HG02973 (cell line): Measurements from ENCODE around the gene UTP4.
"Not testable (repeated sequence)": the region's sequence is repeated elsewhere in the genome, so short reads cannot be mapped to it uniquely, and the experiment has no call there.

Experiments
- ATAC-seq: cut with Tn5 transposase; IDR thresholded peaks from one replicate; pipeline ENCODE4 v1.9.1; 2021; ENCODE audit warnings: moderate library complexity; ENCODE audit not compliant: unreplicated experiment

UTP4 gene

DNA sequence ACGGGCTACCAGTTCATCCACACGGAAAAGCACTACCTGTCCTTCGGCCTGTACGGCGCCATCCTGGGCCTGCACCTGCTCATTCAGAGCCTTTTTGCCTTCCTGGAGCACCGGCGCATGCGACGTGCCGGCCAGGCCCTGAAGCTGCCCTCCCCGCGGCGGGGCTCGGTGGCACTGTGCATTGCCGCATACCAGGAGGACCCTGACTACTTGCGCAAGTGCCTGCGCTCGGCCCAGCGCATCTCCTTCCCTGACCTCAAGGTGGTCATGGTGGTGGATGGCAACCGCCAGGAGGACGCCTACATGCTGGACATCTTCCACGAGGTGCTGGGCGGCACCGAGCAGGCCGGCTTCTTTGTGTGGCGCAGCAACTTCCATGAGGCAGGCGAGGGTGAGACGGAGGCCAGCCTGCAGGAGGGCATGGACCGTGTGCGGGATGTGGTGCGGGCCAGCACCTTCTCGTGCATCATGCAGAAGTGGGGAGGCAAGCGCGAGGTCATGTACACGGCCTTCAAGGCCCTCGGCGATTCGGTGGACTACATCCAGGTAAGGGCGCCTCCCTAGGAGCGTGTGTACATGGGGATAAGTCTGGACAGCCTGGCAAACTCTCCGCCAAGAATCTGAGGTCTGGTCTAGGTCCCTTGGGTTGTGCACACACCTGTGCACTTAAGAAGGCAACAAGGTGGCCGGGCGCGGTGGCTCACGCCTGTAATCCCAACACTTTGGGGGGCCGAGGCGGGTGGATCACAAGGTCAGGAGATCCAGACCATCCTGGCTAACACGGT is 22.8 kb upstream of the UTP4 start:
- no peak for ATAC-seq

DNA sequence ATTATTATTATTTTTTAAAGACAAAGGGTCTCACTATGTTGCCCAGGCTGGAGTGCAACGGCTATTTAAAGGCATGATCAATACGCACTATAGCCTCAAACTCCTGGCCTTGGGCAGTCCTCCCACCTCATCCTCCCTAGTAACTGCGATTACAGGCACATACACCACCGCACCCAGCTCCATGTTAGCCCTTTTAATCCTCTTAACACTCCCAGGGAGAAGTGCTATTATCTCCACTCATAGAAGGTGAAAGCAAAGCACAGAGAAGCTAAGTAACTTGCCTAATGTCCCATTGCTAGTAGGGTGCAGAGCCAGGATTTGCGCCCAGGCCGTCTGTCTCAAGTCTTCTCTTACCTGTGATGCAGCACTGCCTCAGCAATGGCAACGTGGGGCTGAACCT is 22.0 kb upstream of the UTP4 start:
- ATAC-seq: no peak

- ATAC-seq: no peak
Observed at GRCh38 chr16:69111216-69111875, 21.1 kb upstream of the UTP4 start.

GRCh38 chr16:69111876-69112230 is 20.6 kb upstream of the UTP4 start:
- ATAC-seq: no peak

GRCh38 chr16:69112285-69113129 is 19.9 kb upstream of the UTP4 start:
- ATAC-seq: no peak

DNA sequence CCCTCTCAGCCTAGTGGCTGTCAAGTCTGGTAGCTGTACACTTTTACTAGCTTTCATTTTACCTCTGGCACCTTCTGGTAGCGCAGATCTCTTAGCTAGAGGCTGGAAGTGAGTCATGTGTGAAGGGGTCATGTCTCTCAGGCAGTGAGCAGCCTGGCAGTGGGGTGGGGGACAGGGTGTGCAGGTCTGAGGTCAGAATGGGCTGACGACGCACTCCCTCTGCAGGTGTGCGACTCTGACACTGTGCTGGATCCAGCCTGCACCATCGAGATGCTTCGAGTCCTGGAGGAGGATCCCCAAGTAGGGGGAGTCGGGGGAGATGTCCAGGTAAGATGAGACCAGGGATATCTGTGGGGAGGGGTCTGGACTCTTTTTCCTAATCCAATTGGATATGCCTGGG is 19.2 kb upstream of the UTP4 start:
- no peak for ATAC-seq

DNA sequence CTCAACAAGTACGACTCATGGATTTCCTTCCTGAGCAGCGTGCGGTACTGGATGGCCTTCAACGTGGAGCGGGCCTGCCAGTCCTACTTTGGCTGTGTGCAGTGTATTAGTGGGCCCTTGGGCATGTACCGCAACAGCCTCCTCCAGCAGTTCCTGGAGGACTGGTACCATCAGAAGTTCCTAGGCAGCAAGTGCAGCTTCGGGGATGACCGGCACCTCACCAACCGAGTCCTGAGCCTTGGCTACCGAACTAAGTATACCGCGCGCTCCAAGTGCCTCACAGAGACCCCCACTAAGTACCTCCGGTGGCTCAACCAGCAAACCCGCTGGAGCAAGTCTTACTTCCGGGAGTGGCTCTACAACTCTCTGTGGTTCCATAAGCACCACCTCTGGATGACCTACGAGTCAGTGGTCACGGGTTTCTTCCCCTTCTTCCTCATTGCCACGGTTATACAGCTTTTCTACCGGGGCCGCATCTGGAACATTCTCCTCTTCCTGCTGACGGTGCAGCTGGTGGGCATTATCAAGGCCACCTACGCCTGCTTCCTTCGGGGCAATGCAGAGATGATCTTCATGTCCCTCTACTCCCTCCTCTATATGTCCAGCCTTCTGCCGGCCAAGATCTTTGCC is 18.0 kb upstream of the UTP4 start:
- ATAC-seq: no peak

- no peak for ATAC-seq
Observed at GRCh38 chr16:69114976-69115355, 17.5 kb upstream of the UTP4 start.

DNA sequence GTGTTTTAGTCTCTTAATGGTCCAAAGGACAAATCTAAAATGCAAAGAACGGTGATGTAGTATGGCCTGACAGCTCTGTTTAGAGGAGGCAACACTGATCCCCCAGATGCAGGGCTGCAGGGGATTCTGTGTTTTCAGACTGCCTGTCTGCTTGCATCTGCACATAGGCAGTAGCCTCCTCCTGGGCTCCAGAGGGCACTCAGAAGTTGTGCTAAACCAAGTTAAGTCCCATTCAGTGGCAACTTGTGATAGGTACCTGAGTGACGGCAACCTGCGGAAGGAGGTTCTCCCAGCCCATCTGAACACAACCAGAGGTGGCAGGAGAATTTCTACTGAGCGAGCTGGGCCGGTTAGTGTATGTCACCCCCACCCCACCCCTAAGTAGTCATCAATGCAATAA is 17.1 kb upstream of the UTP4 start:
- ATAC-seq: no peak

GRCh38 chr16:69115837-69116236 is 16.6 kb upstream of the UTP4 start:
- ATAC-seq: no peak

DNA sequence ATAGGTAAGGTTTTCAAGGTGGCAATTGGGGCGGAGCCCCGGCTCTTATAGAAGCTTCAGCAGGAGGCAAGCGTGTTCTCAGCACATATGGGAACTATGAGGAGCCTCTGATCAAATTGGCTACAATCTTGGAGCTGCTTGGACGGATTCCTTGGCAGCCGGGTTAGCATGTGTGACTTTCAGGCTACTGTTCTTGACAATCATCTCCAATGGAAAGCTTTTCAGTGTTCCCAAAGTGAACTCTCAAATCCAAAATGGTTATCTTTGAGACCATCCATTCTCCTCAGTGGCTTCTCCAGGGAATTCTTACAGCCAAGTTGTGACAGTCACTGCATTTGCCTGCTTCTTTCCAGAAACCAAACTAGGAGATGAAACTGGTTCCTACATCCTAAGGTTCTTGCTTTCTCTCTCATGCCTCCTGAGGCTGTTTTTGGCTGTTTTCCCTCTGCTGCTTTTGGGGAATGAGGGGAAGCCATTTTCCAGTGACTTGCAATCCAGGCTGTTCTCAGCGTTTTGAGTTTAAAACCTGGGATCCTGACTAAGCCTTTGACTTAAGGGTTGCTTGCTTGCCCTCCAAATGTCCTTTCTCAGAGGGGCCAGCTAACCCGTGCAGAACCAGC is 16.1 kb upstream of the UTP4 start:
- no peak for ATAC-seq

DNA sequence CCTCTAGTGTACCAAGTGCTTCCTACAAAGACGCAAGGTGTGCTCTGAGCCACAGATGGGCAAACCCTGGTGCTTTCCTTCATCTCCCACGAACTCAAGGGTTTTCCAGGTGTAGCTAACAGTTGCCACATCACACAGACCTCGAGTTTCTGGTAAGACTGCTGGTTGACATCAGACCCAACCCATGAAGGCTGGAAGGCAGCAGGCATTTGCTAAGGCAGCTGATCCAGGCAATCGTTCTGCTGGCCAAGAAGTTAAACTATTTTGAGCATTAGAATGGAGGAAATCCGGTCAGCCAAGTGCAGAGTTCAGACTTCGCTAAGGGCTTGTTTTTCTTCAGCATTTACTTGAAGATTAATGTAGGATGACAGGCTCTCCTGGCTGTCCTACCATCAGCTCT is 15.5 kb upstream of the UTP4 start:
- ATAC-seq: no peak

GRCh38 chr16:69118468-69118867 is 14.0 kb upstream of the UTP4 start:
- no peak for ATAC-seq

- no peak for ATAC-seq
Observed at GRCh38 chr16:69118994-69119393, 13.5 kb upstream of the UTP4 start.

DNA sequence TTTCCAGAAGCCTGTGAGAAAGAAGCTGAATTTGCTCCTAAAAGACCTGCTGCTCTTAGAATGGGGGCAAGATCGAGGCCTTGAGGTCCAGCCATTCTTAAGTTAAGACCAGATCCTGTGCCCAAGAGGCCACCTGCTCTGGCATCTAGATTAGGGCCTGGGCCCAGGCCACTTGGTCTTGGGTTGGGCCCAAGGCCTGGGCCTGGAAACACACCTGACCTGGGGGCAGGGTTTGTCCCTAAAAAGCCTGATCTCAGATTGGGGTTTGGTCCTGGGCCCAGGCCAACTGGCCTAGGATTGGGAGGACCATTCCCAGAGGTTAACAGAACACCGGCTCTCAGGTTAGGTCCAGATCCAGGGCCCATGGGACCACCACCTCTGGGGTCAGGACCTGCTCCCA is 12.9 kb upstream of the UTP4 start:
- no peak for ATAC-seq

GRCh38 chr16:69120096-69120664 is 12.3 kb upstream of the UTP4 start:
- no peak for ATAC-seq

DNA sequence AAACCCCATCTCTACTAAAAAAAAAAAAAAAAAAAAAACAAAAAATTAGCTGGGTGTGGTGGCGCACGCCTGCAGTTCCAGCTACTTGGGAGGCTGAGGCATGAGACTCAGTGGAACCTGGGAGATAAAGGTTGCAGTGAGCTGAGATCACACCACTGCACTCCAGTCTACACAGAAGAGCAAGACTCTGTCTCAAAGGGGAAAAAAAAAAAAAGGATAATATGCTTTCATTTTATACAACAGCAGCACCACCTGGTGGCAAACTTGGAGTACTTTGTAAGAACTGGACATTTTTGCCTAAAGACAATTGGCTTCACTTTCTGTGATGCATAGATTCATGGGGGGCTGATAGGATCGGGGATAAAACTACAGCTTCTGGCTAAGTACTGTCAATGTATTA is 8.5 kb upstream of the UTP4 start:
- no peak for ATAC-seq

GRCh38 chr16:69124406-69124805 is 8.0 kb upstream of the UTP4 start:
- ATAC-seq: not testable (repeated sequence)

GRCh38 chr16:69124961-69125360 is 7.5 kb upstream of the UTP4 start:
- ATAC-seq: not testable (repeated sequence)

DNA sequence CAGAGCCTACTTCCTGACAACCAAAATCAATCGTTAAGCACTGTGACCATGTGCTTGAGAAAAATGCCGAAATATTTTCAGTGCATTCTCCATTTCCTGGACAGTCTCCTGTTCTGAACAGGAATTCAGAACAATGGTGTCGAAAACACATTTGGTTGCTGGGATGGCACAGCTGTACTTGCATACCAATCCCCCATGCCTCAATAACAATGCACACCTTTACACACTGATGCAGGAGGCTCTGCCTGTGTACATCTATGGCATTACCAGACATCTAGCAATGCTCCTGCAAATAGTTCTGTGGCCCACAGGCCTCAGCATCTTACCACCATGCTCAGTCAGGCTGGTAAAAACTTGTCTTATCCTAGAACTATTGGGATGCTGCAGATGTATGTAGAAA is 6.2 kb upstream of the UTP4 start:
- no peak for ATAC-seq

DNA sequence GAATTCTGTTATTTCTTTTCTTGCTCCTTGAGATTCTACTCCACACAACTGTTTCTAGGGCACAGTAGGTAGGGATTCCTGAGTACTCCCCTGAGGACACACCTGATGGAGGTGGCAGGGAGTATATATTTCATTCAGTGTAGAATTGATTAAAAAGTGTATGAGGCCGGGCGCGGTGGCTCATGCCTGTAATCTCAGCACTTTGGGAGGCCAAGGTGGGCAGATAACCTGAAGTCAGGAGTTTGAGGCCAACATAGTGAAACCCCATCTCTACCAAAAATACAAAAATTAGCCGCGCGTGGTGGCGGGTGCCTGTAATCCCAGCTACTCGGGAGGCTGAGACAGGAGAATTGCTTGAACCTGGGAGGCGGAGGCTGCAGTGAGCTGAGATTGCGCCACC is 5.6 kb upstream of the UTP4 start:
- ATAC-seq: not testable (repeated sequence)
